C4-2B (cell line): ENCODE measurements around the gene FAM174C.

Source experiments
- H3K27ac ChIP-seq: fragments of 450-650 bp; 2 replicates; pipeline ENCODE4 v1.5.1; 2017
- ZFX ChIP-seq: fragments of 450-650 bp; IDR thresholded peaks from 2 replicates; pipeline ENCODE4 v1.6.1; 2017
- TF ChIP-seq, protein P1 (sequence below): fragments of 450-650 bp; conservative IDR thresholded peaks from 2 replicates; pipeline ENCODE4 v1.5.1; 2017; ENCODE audit warnings: mild to moderate bottlenecking

The FAM174C gene

DNA sequence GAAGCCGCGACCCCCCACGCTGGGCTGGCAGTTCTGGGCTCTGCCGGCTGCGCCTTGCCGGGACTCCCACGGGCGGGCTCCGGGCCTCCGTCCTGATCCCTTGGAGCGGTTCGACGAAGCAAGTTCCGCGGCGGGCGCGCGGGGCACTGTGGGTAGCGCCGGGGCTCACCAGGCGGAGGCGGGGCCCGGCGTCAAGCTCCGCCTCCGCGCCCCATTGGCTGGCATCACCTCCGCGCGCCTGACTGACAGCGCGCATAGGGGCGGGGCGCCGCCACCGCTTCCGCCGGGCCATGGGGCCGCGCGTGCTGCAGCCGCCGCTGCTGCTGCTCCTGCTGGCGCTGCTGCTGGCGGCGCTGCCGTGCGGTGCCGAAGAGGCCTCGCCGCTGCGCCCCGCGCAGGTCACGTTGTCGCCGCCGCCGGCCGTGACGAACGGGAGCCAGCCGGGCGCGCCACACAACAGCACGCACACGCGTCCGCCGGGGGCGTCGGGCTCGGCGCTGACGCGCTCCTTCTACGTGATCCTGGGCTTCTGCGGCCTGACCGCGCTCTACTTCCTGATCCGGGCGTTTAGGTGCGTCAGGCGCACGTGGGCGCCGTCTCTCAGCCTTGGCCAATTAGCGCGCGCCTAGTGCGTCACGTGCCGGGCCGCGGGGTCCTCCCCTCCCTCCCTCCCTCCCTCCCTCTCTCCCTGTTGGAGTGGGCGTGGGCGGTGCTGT, at the start of gene FAM174C:
Gene FAM174C, plus strand, starts transcription at position 271 of the 716 bp plus-strand sequence. Its CDS starts 20 bp downstream, at position 291.
- H3K27ac ChIP-seq = peak within 1 kb of the TSS; percentile 94
- TF ChIP-seq, protein P1, sequence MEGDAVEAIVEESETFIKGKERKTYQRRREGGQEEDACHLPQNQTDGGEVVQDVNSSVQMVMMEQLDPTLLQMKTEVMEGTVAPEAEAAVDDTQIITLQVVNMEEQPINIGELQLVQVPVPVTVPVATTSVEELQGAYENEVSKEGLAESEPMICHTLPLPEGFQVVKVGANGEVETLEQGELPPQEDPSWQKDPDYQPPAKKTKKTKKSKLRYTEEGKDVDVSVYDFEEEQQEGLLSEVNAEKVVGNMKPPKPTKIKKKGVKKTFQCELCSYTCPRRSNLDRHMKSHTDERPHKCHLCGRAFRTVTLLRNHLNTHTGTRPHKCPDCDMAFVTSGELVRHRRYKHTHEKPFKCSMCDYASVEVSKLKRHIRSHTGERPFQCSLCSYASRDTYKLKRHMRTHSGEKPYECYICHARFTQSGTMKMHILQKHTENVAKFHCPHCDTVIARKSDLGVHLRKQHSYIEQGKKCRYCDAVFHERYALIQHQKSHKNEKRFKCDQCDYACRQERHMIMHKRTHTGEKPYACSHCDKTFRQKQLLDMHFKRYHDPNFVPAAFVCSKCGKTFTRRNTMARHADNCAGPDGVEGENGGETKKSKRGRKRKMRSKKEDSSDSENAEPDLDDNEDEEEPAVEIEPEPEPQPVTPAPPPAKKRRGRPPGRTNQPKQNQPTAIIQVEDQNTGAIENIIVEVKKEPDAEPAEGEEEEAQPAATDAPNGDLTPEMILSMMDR = no peak
- peak; percentile 64; the same call in 1 of the 2 replicates for TF ChIP-seq ZFX

DNA sequence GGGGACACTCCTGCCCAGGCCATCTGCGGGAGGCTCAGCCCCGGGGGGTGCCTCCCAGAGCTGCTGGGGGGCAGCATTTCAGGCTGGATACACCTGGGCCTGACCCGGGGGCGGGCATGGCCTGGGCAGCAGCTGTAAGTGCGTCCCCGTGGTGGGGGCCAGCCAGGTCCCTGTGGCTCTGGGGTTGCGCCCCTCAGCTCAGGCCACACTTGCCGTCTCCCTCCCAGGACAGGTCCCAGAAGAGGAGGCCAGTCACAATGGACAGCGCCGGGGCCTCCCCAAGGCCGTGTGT, 49.2 kb upstream of the FAM174C start:
- no peak overlapping the region for H3K27ac ChIP-seq

DNA sequence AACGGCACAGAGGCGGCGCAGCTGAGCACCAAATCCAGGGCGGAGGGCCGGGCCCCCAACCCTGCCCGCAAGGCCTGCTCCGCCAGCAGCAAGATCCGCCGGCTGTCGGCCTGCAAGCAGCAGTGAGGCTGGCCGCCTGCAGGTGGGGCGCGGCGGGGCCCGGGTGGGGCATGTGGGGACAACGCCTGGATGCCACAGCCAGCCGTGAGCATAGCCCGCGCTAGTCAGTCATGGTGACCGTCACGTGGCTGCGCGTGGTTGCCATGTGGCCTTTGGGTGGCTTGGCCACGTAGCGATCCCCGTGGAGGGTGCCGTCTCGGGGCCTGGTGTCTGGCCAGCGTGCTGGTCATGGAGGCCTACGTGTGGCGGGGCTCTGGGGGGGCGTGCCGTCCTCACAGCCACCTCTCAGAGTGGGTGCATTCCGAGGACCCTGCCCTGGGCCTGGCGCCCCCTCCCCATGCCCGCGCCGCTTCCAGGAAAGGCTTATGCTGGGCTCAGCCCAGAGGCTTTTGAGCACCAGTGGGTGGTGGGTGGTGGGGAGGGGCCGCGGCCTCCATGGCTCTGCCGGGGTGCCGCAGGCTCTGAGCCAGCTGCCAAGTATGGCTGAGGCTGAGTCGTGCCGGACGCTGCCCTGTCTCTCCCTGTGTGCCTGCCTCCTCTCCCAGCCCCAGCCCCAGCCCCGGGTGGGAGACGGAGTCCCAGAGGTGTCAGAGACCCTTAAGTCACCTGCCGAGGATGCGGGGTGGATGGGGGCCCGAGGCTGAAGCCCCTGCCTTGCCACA, 48.6 kb upstream of the FAM174C start:
- no peak overlapping the region for H3K27ac ChIP-seq

More for the DNA sequence above, 49.2 kb upstream of the FAM174C start:
- TF ChIP-seq ZFX = no peak
- TF ChIP-seq, protein P1 = no peak

DNA sequence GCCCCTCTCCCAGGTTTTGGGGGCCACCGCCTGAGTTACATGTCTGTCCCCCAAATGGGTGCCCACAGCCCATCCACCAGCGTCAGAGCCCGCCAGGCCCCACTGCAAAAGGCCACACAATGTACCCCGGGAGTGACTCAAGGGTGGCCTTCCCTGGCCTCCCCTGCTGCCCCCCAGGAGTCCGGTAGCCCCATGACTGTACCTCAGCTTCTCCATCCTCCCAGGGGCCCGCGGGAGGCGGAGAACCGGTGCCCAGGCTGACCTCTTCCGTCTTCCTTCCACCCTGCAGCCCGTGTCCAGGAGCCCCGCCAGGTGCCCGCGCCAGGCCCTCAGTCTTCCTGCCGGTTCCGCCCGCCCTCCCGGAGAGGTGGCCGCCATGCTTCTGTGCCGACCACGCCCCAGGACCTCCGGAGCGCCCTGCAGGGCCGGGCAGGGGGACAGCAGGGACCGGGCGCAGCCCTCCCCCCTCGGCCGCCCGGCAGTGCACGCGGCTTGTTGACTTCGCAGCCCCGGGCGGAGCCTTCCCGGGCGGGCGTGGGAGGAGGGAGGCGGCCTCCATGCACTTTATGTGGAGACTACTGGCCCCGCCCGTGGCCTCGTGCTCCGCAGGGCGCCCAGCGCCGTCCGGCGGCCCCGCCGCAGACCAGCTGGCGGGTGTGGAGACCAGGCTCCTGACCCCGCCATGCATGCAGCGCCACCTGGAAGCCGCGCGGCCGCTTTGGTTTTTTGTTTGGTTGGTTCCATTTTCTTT, 47.9 kb upstream of the FAM174C start:
- TF ChIP-seq ZFX = no peak
- TF ChIP-seq, protein P1 = no peak
- H3K27ac ChIP-seq = no peak overlapping the region

More for the DNA sequence above, 48.6 kb upstream of the FAM174C start:
- TF ChIP-seq, protein P1 = no peak
- TF ChIP-seq ZFX = no peak

DNA sequence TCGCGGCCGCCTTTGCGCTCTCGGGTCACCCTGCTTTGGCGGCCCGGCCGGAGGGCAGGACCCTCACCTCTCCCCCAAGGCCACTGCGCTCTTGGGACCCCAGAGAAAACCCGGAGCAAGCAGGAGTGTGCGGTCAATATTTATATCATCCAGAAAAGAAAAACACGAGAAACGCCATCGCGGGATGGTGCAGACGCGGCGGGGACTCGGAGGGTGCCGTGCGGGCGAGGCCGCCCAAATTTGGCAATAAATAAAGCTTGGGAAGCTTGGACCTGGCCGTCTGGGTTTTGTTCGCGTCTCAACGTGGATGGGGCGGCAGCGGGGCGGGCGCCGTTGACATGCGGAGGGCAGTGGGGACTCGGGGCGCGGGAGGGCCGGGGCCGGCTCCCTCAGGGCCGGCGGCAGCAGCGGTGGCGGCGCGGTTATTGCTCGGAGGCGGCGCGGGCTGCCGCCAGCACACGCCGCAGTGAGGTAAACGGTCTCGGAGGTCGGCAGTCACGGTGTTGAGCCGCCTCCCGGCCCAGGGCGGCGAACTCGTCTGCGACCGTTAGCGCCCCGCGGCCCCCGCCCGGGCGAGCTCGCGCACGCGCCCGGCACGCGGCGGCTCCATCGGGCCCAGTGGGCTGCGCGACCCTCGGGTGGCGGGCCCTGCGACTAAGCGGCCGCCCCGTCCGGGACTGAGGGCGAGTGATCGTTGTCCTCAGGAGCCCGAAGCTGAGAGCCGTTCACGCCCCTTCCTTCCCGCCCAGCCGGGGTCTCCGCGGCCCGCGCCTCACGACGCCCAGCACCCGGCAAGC, 47.0 kb upstream of the FAM174C start:
- no peak overlapping the region for H3K27ac ChIP-seq
- TF ChIP-seq, protein P1 = no peak
- no peak for TF ChIP-seq ZFX

DNA sequence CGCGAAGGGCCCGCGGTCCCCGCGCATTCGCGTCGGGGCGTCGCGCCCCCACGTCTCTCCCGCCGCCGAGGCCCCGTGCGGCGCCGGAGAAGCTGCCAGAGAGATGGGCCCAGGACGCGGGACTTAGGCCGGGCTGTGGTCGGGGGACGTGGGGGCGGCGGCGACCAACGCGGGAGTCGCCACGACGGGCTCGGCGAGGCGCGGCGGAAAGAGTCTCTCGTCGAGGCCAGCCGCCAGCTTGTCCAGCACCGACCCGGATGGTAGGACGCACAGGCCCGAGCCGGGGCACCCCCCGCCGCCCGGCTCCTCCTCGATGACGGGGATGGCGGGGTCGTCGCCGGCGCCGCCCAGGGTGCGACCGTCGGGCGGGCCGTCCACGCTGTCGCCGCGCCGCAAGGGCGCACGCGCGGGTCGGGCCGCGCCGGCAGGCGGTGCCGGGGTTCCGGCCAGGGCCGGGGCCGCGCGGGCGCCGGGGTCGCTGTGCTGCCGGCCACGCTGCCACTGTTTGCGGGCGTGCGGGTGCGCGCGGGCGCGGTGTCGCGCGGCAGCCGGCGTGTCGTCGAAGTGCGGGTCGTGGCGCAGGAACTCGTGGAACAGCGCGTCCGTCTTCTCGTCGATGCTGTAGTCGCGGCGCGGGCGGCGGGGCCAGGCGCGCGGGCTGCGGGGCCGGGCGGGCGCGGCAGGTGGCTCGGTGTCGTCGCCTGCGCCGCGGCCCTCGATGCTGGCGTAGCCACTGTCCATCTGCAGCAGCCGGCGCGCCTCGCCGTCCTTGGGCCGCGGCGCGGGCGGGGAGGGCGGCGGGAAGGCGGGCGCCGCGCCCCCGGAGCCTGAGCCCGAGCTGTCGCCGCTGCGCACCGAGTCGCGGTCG, 46.0 kb upstream of the FAM174C start:
- TF ChIP-seq, protein P1 = no peak
- TF ChIP-seq ZFX = no peak
- H3K27ac ChIP-seq = no peak overlapping the region
